IPS DF 19.7 (cell line): ENCODE data around the gene PCSK6.

ENCODE experiments used
- DNase-seq: peaks from one replicate; pipeline ENCODE4 v3.0.0-alpha.2; 2013; ENCODE audit warnings: low read depth, low spot score

PCSK6 gene

GRCh38 chr15:101499863-101500713, 10.6 kb upstream of the PCSK6 start:
- DNase-seq: no peak

GRCh38 chr15:101498717-101499480, 9.4 kb upstream of the PCSK6 start:
- no peak for DNase-seq

GRCh38 chr15:101498076-101498716, 8.7 kb upstream of the PCSK6 start:
- no peak for DNase-seq

- no peak for DNase-seq
Measured at GRCh38 chr15:101497484-101498034, 8.1 kb upstream of the PCSK6 start.

GRCh38 chr15:101497017-101497416, 7.5 kb upstream of the PCSK6 start:
- no peak for DNase-seq

GRCh38 chr15:101496198-101496986, 6.9 kb upstream of the PCSK6 start:
- no peak for DNase-seq

GRCh38 chr15:101495334-101496197, 6.1 kb upstream of the PCSK6 start:
- no peak for DNase-seq

GRCh38 chr15:101494251-101494796, 4.8 kb upstream of the PCSK6 start:
- DNase-seq: no peak

- DNase-seq: no peak
Measured at GRCh38 chr15:101492766-101493692, 3.5 kb upstream of the PCSK6 start.

GRCh38 chr15:101491734-101492640, 2.5 kb upstream of the PCSK6 start:
- no peak for DNase-seq

GRCh38 chr15:101490922-101491733, 1.6 kb upstream of the PCSK6 start:
- no peak for DNase-seq

GRCh38 chr15:101490408-101490891, 943 bp upstream of the PCSK6 start:
- DNase-seq: no peak

- DNase-seq: no peak
Measured at GRCh38 chr15:101489237-101489598, 289 bp downstream of the PCSK6 start.

GRCh38 chr15:101488300-101489164, 975 bp downstream of the PCSK6 start:
- no peak for DNase-seq

GRCh38 chr15:101486696-101487459, 2.6 kb downstream of the PCSK6 start:
- DNase-seq: no peak
